Measurements from ENCODE around the gene WDR48.

Gene WDR48

DNA sequence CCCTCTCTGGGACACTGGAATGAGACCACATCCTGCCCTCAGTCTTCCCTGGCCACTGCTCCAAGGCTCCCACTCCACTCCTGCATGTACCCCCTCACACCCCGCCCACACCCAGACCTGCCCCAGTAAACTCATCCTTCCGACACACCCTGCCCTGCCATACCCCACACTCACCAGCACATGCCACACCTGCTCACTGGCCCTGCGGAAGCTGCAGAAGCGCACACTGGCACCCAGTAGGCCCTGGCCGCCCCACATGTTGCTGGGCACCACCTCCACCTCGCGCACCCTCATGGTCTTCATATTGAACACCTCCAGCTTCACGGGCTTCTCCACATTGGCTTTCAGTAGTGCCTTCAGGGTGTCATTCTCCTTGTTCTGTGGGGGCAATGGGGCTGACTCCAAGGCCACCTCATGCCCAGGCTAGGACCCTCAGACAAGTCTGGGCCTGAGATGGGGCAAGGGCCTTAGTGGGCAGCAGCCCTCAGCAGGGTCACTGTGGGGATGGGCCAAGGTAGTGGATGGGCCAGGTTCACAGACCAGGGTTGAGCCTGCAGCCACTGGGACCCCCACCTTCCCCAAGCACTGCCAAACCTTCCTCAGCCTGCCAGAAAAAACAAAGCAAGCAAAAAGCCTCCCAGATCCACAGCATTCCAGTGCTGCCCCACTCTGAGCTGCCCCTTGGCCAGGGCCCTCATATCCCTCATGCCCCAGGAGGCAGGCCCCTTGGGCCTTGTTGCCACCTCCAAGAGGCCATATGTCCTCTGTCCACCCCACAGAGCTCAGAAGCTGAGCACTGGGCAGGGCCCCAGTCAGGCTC, 50.9 kb downstream of the WDR48 start:
- no peak overlapping the region for H3K4me3 Mint-ChIP-seq
- H3K36me3 Mint-ChIP-seq (ENCODE audit: low read depth) = no peaks in the 10 kb centered on the region
- DNase-seq = no peak
- H3K27ac Mint-ChIP-seq = peak overlapping the region; percentile 9
- no peaks in the 10 kb centered on the region for H3K27me3 Mint-ChIP-seq
- H3K4me1 Mint-ChIP-seq = peaks cover 24% of the 10 kb centered on the region
- no peaks in the 10 kb centered on the region for H3K9me3 Mint-ChIP-seq
- ATAC-seq = no peak

GRCh38 chr3:39103324-39103693, 51.5 kb downstream of the WDR48 start:
- Mint-ChIP-seq H3K27me3 (no peaks in the 10 kb centered on the region), H3K9me3 (no peaks in the 10 kb centered on the region), H3K27ac (peak overlapping the region; percentile 9), H3K4me1 (peaks cover 30% of the 10 kb centered on the region), H3K4me3 (no peak overlapping the region), H3K36me3 (ENCODE audit: low read depth) (no peaks in the 10 kb centered on the region)
- DNase-seq (no peak), ATAC-seq (no peak)

- no peaks in the 10 kb centered on the region for H3K36me3 Mint-ChIP-seq (ENCODE audit: low read depth)
- no peaks in the 10 kb centered on the region for H3K27me3 Mint-ChIP-seq
- DNase-seq (no peak), ATAC-seq (no peak)
- no peak overlapping the region for H3K27ac Mint-ChIP-seq
- peaks cover 37% of the 10 kb centered on the region for H3K4me1 Mint-ChIP-seq
- H3K4me3 Mint-ChIP-seq = no peak overlapping the region
- H3K9me3 Mint-ChIP-seq = no peaks in the 10 kb centered on the region
Observed at GRCh38 chr3:39103791-39104552, 52.2 kb downstream of the WDR48 start.

DNA sequence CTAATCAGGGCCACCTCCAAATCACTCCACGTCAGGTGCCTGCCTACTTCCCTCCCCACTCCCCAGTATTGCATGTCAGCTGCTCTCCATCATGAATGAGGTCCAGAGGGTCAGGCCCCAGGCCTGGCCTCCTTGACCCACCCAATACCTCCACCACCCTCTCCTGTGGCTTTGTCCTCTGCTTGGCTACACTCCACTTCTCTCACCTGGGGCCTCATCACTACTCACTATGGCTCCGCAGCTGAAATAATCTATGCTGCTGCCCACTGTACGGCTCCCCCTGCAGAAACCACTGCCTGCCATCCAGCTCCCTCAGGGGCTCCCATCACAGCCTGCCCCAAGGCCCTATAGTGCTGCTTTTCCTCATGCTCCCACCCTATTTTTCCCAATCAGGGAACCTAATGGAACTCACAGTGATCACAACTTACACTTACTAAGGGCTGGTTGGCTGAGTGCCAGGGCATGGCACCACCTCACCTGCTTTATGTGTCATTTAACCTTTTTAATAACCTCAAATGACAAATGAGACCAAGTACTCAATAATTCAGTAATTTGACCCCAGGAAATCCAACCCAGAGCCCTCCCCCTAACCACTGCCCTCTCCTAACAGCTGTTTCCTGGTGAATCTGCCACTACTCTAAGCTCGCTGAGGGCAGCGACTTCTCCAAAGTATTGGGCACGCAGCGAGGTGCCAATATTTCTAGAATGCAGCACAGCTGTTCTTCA, 53.3 kb downstream of the WDR48 start:
- DNase-seq (peak; percentile 41), ATAC-seq (no peak)
- peak overlapping the region; percentile 44 for H3K27ac Mint-ChIP-seq
- H3K36me3 Mint-ChIP-seq (ENCODE audit: low read depth) = no peaks in the 10 kb centered on the region
- H3K9me3 Mint-ChIP-seq = no peaks in the 10 kb centered on the region
- H3K4me3 Mint-ChIP-seq = peak overlapping the region; percentile 87
- H3K4me1 Mint-ChIP-seq = peaks cover 40% of the 10 kb centered on the region
- H3K27me3 Mint-ChIP-seq = no peaks in the 10 kb centered on the region

DNA sequence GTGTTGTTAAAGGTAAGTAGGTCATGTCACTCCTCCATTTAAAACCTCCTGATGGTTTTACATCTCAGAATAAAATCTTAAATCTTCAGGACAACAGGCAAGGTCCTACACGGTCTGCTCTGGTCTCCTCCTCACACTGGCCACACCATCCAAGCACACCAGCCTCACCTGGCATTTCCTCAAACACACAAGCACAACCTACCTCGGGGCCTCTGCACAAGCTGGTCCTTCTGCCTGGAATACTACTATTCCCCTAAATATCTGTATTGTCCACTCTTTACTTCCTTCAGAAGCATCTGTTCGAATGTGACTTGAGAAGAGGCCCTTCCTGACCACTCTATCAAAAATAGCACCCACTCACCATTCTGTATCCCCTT, 53.9 kb downstream of the WDR48 start:
- Mint-ChIP-seq H3K9me3 (no peaks in the 10 kb centered on the region), H3K36me3 (ENCODE audit: low read depth) (no peaks in the 10 kb centered on the region), H3K27ac (no peak overlapping the region), H3K4me3 (peak overlapping the region; percentile 87), H3K27me3 (no peaks in the 10 kb centered on the region), H3K4me1 (peaks cover 40% of the 10 kb centered on the region)
- ATAC-seq = no peak
- no peak for DNase-seq

- peak overlapping the region; percentile 87 for H3K4me3 Mint-ChIP-seq
- no peak for ATAC-seq
- no peaks in the 10 kb centered on the region for H3K27me3 Mint-ChIP-seq
- no peak for DNase-seq
- H3K4me1 Mint-ChIP-seq = peaks cover 40% of the 10 kb centered on the region
- no peaks in the 10 kb centered on the region for H3K9me3 Mint-ChIP-seq
- H3K36me3 Mint-ChIP-seq (ENCODE audit: low read depth) = no peaks in the 10 kb centered on the region
- peak overlapping the region; percentile 51 for H3K27ac Mint-ChIP-seq
Observed at GRCh38 chr3:39106281-39106811, 54.5 kb downstream of the WDR48 start.

DNA sequence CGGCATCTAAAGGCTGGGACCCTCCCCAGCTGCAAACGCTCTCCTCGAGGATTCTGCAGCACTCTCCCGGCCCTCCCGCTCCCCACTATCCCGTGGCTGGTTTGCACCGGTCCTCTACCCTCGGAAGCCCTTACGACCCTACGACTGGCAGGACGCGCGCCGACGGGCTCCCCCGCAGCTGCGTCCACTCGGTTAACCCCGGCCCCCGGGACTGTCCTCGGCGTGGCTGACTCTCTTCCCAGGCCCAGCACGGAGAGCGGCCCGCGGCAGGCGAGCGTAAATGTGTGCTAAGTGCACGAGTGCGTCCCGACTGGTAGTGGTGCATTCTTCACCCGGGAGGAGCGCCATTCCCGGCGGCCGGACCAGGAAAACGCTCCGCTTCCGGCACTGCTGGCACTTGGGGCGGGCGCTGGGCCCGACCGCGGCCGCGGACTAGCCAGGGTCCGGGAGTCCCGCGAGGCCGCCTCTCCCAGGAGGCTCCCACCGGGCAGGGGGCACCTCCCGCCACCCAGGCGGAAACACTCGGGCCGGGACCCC, 55.1 kb downstream of the WDR48 start:
- peaks cover 40% of the 10 kb centered on the region for H3K4me1 Mint-ChIP-seq
- no peaks in the 10 kb centered on the region for H3K27me3 Mint-ChIP-seq
- ATAC-seq (no peak), DNase-seq (peak; percentile 31)
- H3K36me3 Mint-ChIP-seq (ENCODE audit: low read depth) = no peaks in the 10 kb centered on the region
- H3K27ac Mint-ChIP-seq = peak overlapping the region; percentile 51
- H3K4me3 Mint-ChIP-seq = peak overlapping the region; percentile 87
- H3K9me3 Mint-ChIP-seq = no peaks in the 10 kb centered on the region

GRCh38 chr3:39107388-39108199, 55.8 kb downstream of the WDR48 start, which contains the start of the genes GORASP1 and TTC21A:
TSS of gene GORASP1 (minus strand) at chr3:39107627. CDS start at chr3:39107541, 86 bp downstream.
TSS of gene TTC21A (plus strand) at chr3:39107680. CDS start at chr3:39107838, 158 bp downstream.
- DNase-seq = peak; percentile 62
- peaks cover 40% of the 10 kb centered on the region for H3K4me1 Mint-ChIP-seq

DNA sequence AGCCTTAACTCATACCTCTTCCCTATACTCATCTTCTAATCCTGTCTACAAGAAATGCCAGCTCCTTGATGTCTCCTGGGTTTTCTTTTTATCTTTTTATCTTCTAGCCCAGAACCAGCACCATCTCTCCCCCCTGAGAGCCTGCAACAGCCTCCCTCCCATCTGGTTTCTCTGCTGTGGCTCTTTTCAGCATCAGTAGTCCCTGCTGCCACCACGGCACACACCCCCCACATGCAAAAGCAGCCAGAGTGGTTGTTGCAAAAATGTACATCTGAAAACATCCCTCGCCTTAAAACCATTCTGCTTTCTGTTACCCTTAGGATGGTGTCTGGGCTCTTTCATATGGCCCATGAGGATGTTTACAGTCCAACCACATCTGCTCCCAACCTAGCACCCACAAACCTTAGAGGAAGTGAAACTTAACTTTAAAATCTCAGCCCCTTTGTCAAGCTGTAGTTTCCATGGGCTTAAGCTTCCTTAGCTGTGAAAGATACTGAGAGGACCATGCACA, 56.4 kb downstream of the WDR48 start:
- Mint-ChIP-seq H3K9me3 (no peaks in the 10 kb centered on the region), H3K4me3 (peak overlapping the region; percentile 90), H3K27ac (peak overlapping the region; percentile 76), H3K36me3 (ENCODE audit: low read depth) (no peaks in the 10 kb centered on the region), H3K27me3 (no peaks in the 10 kb centered on the region), H3K4me1 (peaks cover 38% of the 10 kb centered on the region)
- ATAC-seq (peak; percentile 35), DNase-seq (no peak)

More at GRCh38 chr3:39107388-39108199, 55.8 kb downstream of the WDR48 start, which contains the start of the genes GORASP1 and TTC21A:
- Mint-ChIP-seq H3K27ac (peak within 1 kb of the TSS; percentile 76), H3K36me3 (ENCODE audit: low read depth) (no peaks in the 10 kb centered on the region), H3K9me3 (no peaks in the 10 kb centered on the region), H3K4me3 (peak within 1 kb of the TSS; percentile 90), H3K27me3 (no peaks in the 10 kb centered on the region)
- ATAC-seq = peak; percentile 66

GRCh38 chr3:39109086-39109485, 57.3 kb downstream of the WDR48 start:
- ATAC-seq = no peak
- H3K4me3 Mint-ChIP-seq = no peak overlapping the region

DNA sequence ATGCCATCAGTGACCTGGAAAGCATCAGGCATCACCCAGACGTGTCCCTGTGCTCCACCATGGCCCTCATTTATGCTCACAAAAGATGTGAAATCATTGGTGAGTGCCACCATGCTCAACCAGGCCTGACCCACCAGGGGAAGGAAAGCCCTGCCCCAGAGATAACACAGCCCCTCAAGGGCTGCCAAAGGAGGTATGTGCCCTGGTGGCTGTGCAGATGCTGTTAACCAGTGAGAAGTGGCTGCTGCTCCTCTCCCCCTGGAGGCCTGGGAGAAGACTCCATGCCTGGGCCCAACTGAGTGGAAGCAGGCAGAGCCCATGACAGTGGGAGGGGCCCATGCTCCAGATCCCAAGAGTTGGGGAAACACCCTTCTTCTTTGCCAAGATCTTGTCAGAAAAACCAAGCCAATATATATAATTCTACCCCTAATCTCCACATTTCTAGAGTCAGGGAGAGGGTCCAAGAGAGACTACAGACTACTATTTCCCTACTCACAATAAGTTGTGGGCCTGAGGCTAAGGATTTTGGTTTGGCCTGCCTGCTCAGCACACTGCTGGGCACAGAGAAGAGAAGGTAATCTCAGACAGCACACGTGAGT, 58.3 kb downstream of the WDR48 start:
- H3K27ac Mint-ChIP-seq = no peak overlapping the region
- no peaks in the 10 kb centered on the region for H3K36me3 Mint-ChIP-seq (ENCODE audit: low read depth)
- H3K9me3 Mint-ChIP-seq = no peaks in the 10 kb centered on the region
- DNase-seq (no peak), ATAC-seq (no peak)
- H3K4me3 Mint-ChIP-seq = no peak overlapping the region
- H3K4me1 Mint-ChIP-seq = peaks cover 35% of the 10 kb centered on the region
- H3K27me3 Mint-ChIP-seq = no peaks in the 10 kb centered on the region

More at GRCh38 chr3:39109086-39109485, 57.3 kb downstream of the WDR48 start:
- DNase-seq = no peak
- Mint-ChIP-seq H3K4me1 (peaks cover 38% of the 10 kb centered on the region), H3K36me3 (ENCODE audit: low read depth) (no peaks in the 10 kb centered on the region), H3K9me3 (no peaks in the 10 kb centered on the region), H3K27ac (no peak overlapping the region), H3K27me3 (no peaks in the 10 kb centered on the region)

- H3K27me3 Mint-ChIP-seq = no peaks in the 10 kb centered on the region
- H3K4me1 Mint-ChIP-seq = peaks cover 18% of the 10 kb centered on the region
- H3K9me3 Mint-ChIP-seq = no peaks in the 10 kb centered on the region
- no peak overlapping the region for H3K4me3 Mint-ChIP-seq
- no peak for DNase-seq
- H3K36me3 Mint-ChIP-seq (ENCODE audit: low read depth) = no peaks in the 10 kb centered on the region
- no peak for ATAC-seq
- H3K27ac Mint-ChIP-seq = no peak overlapping the region
Observed at GRCh38 chr3:39112113-39112512, 60.3 kb downstream of the WDR48 start.

- no peaks in the 10 kb centered on the region for H3K36me3 Mint-ChIP-seq (ENCODE audit: low read depth)
- no peak overlapping the region for H3K27ac Mint-ChIP-seq
- H3K4me1 Mint-ChIP-seq = peaks cover 18% of the 10 kb centered on the region
- DNase-seq (no peak), ATAC-seq (no peak)
- no peaks in the 10 kb centered on the region for H3K27me3 Mint-ChIP-seq
- no peaks in the 10 kb centered on the region for H3K9me3 Mint-ChIP-seq
- no peak overlapping the region for H3K4me3 Mint-ChIP-seq
Observed at GRCh38 chr3:39112535-39112934, 60.7 kb downstream of the WDR48 start.
